HG03460 (cell line): ENCODE measurements around the gene TTC6.

ENCODE experiments used
- ATAC-seq: cut with Tn5 transposase; IDR thresholded peaks from one replicate; pipeline ENCODE4 v1.9.1; 2021; ENCODE audit not compliant: unreplicated experiment

The TTC6 gene

GRCh38 chr14:37595809-37596621, 586 bp downstream of the TTC6 start:
- peak; percentile 73 for ATAC-seq

- no peak for ATAC-seq
Observed at GRCh38 chr14:37596790-37597472, 1.5 kb downstream of the TTC6 start.

DNA sequence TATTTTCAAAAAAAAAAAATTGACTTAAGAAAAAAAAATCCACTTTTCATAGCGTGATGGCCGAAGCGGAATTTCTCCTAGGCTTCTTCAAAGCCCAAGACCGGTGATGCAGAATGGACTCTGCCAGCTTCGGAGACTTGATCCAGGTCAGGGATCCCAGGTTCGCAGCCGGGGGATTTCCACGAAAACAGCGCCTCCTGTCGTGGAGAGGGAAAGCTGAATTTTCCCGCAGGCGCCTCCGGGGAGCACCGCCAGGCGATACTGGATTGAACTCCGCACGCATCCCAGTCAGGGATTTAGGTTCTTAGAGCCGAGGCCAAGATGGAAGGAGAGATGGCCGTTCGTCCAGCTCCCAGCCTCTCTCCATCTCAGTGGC, 2.1 kb downstream of the TTC6 start:
- no peak for ATAC-seq

GRCh38 chr14:37597914-37598746, 2.7 kb downstream of the TTC6 start:
- no peak for ATAC-seq

GRCh38 chr14:37598747-37599506, 3.5 kb downstream of the TTC6 start:
- no peak for ATAC-seq

DNA sequence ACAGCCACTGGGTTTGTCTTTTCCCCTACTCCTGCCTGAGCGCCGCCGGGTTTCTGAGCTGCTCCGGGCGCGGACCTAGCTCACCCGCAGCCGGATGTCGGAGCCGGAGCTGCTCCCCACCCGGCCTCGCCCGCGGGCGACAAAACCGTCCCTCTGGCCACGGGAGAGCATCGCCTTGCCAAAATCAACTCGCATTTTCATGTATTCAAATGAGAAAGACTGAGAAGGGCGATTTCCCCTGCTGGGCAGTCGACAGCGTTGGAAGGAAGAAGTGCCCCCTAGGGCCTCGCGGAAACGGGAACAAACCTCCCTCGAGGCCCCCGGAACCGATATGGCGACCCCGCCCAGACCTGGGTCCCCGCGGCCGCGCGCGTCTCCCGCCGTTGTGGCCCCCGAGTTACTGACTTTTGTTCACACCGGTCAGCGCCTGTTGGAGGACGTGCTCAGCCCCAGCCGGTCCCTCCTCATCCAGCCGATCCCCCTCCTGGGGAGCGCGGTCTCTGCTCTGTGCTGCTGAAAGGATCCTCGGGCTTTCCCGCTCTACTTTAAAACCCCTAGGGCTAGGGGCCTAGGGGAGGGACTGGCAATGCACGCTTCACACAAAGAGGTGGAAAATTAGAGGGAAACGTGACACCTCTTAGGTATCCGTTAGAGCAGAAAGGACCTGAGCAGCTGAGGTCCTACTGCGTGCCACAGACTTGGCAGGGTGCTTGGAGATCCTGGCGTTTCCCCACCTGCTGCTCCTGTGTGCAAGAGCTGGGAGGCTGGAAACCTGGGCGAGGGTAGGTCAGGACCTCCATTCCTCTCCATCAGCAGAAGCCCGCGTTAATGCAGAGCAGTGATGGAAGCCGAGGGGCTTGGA, 4.3 kb downstream of the TTC6 start:
- no peak for ATAC-seq

DNA sequence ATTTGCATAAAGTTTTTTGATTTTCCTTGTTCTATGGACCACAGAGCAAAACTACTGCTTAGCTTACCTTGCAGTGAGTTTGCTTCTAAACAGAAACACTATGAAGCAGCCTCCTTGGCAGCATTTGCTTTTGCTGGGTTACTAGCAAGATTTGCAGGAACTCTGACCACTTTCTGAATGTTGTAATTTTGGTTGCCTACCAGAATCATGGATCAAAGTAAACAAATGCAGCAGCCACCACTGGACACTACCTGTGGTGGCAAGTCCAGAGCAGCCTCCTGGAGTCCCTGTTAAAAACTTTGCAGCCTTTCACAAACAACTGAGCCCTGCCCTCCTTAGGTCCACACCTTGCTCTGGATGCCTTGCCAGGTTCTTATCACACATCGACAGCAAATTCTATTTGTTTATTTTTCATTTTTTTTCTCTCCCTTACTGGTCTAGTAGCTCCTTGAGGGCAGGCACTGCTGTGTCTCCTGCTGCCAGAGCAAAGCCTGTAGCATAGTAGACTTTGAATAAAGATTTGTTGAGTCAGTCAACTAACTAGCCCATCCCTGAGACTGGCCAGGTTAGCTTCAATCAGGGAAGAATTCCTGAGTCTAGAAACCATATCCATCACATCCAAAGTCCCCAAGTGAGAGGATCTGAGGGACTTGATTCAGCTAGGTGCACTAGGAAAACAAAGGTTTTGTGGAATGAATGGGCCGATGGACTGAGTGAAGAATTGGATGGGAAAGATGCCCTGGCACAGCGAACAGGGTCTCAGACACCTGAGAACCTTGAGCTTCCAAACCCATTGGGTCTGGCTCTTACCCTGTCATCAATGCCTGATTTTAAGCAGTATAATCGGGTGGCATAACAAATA, 5.7 kb downstream of the TTC6 start:
- no peak for ATAC-seq

GRCh38 chr14:37601865-37602264, 6.4 kb downstream of the TTC6 start:
- ATAC-seq, result no peak

- ATAC-seq, result no peak
Observed at GRCh38 chr14:37602605-37603453, 7.4 kb downstream of the TTC6 start.

- no peak for ATAC-seq
Observed at GRCh38 chr14:37603688-37604251, 8.3 kb downstream of the TTC6 start.

DNA sequence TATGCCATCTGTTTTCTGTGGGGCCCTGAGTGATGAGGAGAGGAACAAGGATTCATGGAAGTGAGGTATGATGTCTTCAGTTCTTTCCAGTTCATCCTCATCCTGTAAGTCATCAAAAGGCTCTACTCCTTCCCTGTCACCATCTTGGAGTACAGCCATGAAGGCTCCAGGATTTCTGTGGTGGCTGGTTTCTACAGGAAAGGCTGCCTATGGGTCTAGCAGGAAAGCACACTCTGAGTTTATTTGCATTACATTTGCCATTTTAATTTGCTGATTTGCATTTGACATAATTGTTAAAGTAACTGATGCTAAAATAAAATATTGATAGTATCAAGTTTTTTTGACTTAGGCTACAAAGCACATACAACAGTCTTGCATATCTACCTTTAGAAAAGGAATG, 11.2 kb downstream of the TTC6 start:
- ATAC-seq, result no peak

DNA sequence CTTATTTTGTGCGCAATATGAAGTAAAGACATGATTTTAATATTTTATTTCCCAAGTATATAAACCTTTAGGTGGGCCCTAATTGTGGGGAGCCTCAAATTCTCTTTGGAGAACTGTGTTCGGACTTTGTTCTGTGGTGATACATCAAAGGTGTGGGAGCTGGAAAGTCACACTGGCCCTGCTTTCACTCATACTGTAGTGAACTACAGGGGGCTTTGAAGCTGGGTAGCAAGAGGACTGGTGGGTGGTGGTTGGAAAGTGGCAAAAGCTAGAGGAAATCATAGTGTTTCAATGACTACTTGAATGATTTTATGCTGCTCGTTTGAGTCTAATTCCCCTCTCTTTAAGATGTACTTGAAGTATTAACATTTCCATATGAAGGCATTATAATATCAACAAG, 13.2 kb downstream of the TTC6 start:
- ATAC-seq, result no peak

DNA sequence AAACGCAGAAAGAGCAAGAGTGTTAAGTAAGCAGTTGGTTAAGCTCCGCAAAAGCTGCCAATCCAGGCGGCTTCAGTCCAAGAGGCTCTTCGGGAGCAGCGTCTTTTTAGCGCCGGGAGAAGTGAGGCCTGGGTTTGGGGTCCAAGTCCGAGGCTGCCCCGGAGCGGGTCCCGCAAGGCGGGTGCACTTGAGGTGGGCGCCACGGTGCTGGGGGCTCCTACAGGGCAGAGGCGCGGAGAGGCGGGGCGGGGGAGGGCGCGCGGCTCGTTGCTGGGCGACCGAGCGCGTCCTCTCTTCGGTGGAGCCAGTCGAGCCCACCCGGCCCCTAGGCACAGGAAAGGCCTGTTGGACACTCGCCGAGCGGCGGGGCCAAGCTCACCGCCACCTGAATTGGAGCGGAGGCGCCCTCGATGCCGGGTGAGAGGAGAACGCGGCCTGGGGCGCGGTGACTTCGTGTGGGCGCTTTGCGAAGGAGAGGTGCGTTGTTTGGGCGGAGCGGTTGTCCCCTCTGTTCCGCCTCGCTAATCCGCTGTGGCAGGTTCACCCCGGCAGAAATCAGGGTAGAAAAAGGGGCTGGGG, 15.6 kb downstream of the TTC6 start:
- ATAC-seq, result no peak

GRCh38 chr14:37615582-37616289, 20.3 kb downstream of the TTC6 start:
- no peak for ATAC-seq

- no peak for ATAC-seq
Observed at GRCh38 chr14:37616853-37617252, 21.4 kb downstream of the TTC6 start.

GRCh38 chr14:37617864-37618365, 22.5 kb downstream of the TTC6 start:
- no peak for ATAC-seq
